ENCODE results near the gene ZNF536.

Gene ZNF536

GRCh38 chr19:30381366-30381765 lies 9.2 kb downstream of the ZNF536 start:
- H3K4me3 ChIP-seq (ENCODE audit: low read depth, low read length): no peak overlapping the region
- no peak for TF ChIP-seq CTCF (IDR thresholded peaks at IDR 0.05; ENCODE audit: low read depth, low read length)

DNA sequence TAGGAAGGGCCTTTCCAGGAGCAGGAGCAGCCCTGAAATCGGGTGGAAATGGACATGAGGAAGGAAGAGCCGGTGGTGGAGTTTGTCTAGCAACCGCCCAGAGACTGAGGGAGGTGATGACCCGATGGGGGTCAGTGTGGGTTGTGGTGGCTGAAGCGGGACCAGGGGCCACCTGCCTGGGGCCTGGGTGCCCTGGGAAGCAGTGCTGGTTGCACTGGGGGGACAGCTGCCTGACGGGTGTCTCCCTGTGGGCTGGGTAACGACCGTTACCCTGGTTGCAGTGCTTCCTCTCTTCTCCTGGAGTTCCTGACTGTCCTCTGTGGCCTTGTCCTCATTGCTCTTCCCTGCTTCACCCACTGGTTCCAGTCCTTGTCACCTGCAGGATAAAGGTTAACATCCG lies 13.0 kb downstream of the ZNF536 start:
- TF ChIP-seq CTCF (IDR thresholded peaks at IDR 0.05; ENCODE audit: low read depth, low read length): no peak
- H3K4me3 ChIP-seq (ENCODE audit: low read depth, low read length): no peak overlapping the region

GRCh38 chr19:30385666-30386065 lies 13.5 kb downstream of the ZNF536 start:
- TF ChIP-seq CTCF (IDR thresholded peaks at IDR 0.05; ENCODE audit: low read depth, low read length): no peak

GRCh38 chr19:30386551-30387143 lies 14.5 kb downstream of the ZNF536 start:
- TF ChIP-seq CTCF (IDR thresholded peaks at IDR 0.05; ENCODE audit: low read depth, low read length): no peak
- H3K4me3 ChIP-seq (ENCODE audit: low read depth, low read length): no peak overlapping the region

More at GRCh38 chr19:30385666-30386065, 13.5 kb downstream of the ZNF536 start:
- no peak overlapping the region for H3K4me3 ChIP-seq (ENCODE audit: low read depth, low read length)

DNA sequence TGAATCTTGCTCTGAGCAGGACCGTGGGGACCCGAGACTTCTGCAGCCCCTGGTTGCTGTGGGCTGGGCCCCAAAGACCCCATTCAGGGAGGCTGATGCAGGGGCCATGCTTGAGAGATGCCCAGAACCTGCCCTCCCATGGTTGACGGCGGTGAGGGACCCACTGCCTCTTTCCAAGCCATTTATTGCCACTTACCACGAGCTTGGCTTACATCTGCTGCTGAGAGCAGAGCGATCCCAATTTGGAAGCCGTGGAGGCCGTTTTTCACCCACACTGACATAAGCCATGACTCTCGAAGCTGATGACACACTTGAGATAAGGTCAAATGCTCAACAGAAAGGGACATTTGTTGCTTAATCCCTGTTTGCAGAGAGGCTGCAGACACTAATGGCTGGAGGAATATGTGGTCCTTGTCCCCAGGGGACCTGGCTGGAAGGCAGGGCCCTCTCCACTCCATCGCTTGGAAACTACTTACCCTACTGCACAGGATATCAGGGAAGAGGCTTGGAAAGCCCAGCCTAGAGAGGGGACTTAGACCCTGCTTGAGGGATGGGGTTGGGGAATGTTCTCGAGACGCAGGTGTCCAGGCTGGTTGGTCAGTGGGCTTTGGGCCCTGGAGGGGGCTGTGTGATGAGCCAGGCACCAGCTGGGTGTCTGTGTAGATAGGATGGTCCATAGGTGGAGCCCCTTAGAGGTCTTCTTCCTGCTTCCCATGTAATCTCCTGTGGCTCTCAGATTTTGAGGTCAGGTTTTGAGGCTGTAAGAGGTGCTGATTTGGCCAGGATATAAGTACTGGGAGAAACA lies 15.3 kb downstream of the ZNF536 start:
- no peak overlapping the region for H3K4me3 ChIP-seq (ENCODE audit: low read depth, low read length)
- TF ChIP-seq CTCF (IDR thresholded peaks at IDR 0.05; ENCODE audit: low read depth, low read length): no peak

GRCh38 chr19:30388327-30388726 lies 16.1 kb downstream of the ZNF536 start:
- TF ChIP-seq CTCF (IDR thresholded peaks at IDR 0.05; ENCODE audit: low read depth, low read length): no peak
- H3K4me3 ChIP-seq (ENCODE audit: low read depth, low read length): no peak overlapping the region

- no peak for TF ChIP-seq CTCF (IDR thresholded peaks at IDR 0.05; ENCODE audit: low read depth, low read length)
- no peak overlapping the region for H3K4me3 ChIP-seq (ENCODE audit: low read depth, low read length)
Measured at GRCh38 chr19:30388819-30389218, 16.6 kb downstream of the ZNF536 start.

All from WI38 (cell line).